ENCODE results near the gene DHX9. TPM values are rescaled to one million over a fixed set of nuclear protein-coding genes. Genes with fewer than 3 reads are reported as not detected.

DHX9 gene
- total RNA-seq, 1 experiment from 2014 or later: 218 TPM

DNA sequence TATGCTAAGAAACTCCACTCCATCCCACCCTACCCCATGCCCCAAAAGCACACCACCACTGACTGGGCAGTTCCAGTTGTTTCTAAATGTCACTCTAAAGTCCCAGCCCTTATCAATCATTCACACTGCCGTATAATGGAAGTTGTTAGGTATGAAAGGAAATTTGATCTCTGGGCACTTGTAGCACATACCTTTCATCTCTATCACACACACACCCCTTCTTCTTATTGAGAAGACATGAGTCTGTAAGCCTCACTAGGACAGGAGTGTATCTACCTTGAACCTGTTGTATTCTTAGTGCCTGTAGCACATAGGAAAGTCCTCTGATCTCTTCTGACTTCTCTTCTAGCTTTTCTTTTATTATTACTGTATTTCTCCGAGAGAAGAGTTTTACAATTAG is 22.3 kb upstream of the DHX9 start:
- CTCF ChIA-PET: no interaction called here
- H3K27ac Mint-ChIP-seq (ENCODE audit: unreplicated experiment): no peak overlapping the region

GRCh38 chr1:182817802-182818201 is 21.3 kb upstream of the DHX9 start:
- ChIA-PET POLR2A (no interaction called here), CTCF (no interaction called here)
- Histone ChIP-seq H3K4me3 (ENCODE audit: low read depth, low read length) (no peak overlapping the region), H3K9me3 (no peaks in the 10 kb centered on the region; the same call in 1 of the 2 replicates), H3K4me1 (0 out of 2 replicates have a peak, but pooled peaks cover 3% of the 10 kb centered on the region), H3K36me3 (ENCODE audit: control insufficient read depth, insufficient read depth, low read length) (no peaks in the 10 kb centered on the region), H3K27me3 (replicated peaks; ENCODE audit: control insufficient read depth, insufficient read depth, low read length) (no peaks in the 10 kb centered on the region)
- no TSS peak for BruUV-seq (replicated peaks)
- intact Hi-C loops (cut with micrococcal nuclease; ENCODE audit: unreplicated experiment): no loop called here
- no peak overlapping the region for H3K4me3 Mint-ChIP-seq (ENCODE audit: unreplicated experiment)
- TF ChIP-seq CTCF (IDR thresholded peaks at IDR 0.05; ENCODE audit: insufficient read depth in 1 of 2, low read depth in 1 of 2, low read length in 1 of 2, severe bottlenecking in 1 of 2, unreplicated experiment in 1 of 2): no peak
- H3K27me3 Mint-ChIP-seq (ENCODE audit: insufficient read depth, unreplicated experiment): no peaks in the 10 kb centered on the region
- no peak for DNase-seq
- H3K27ac Mint-ChIP-seq (ENCODE audit: unreplicated experiment): no peak overlapping the region
- H3K4me1 Mint-ChIP-seq (ENCODE audit: low read depth, unreplicated experiment): peaks cover 7% of the 10 kb centered on the region
- H3K36me3 Mint-ChIP-seq (ENCODE audit: insufficient read depth, unreplicated experiment): no peaks in the 10 kb centered on the region
- no peaks in the 10 kb centered on the region for H3K9me3 Mint-ChIP-seq (ENCODE audit: unreplicated experiment)

More for the DNA sequence above, 22.3 kb upstream of the DHX9 start:
- peaks cover 7% of the 10 kb centered on the region for H3K4me1 Mint-ChIP-seq (ENCODE audit: low read depth, unreplicated experiment)
- Histone ChIP-seq H3K4me3 (ENCODE audit: low read depth, low read length) (no peak overlapping the region), H3K9me3 (no peaks in the 10 kb centered on the region; the same call in 1 of the 2 replicates), H3K4me1 (0 out of 2 replicates have a peak, but pooled peaks cover 3% of the 10 kb centered on the region), H3K36me3 (ENCODE audit: control insufficient read depth, insufficient read depth, low read length) (no peaks in the 10 kb centered on the region), H3K27me3 (replicated peaks; ENCODE audit: control insufficient read depth, insufficient read depth, low read length) (no peaks in the 10 kb centered on the region)
- no peak for DNase-seq
- no peaks in the 10 kb centered on the region for H3K27me3 Mint-ChIP-seq (ENCODE audit: insufficient read depth, unreplicated experiment)
- no peak overlapping the region for H3K4me3 Mint-ChIP-seq (ENCODE audit: unreplicated experiment)
- TF ChIP-seq CTCF (IDR thresholded peaks at IDR 0.05; ENCODE audit: insufficient read depth in 1 of 2, low read depth in 1 of 2, low read length in 1 of 2, severe bottlenecking in 1 of 2, unreplicated experiment in 1 of 2): no peak
- intact Hi-C loops (cut with micrococcal nuclease; ENCODE audit: unreplicated experiment): no loop called here
- POLR2A ChIA-PET: no interaction called here
- no peaks in the 10 kb centered on the region for H3K9me3 Mint-ChIP-seq (ENCODE audit: unreplicated experiment)
- BruUV-seq (replicated peaks): no TSS peak
- no peaks in the 10 kb centered on the region for H3K36me3 Mint-ChIP-seq (ENCODE audit: insufficient read depth, unreplicated experiment)

DNA sequence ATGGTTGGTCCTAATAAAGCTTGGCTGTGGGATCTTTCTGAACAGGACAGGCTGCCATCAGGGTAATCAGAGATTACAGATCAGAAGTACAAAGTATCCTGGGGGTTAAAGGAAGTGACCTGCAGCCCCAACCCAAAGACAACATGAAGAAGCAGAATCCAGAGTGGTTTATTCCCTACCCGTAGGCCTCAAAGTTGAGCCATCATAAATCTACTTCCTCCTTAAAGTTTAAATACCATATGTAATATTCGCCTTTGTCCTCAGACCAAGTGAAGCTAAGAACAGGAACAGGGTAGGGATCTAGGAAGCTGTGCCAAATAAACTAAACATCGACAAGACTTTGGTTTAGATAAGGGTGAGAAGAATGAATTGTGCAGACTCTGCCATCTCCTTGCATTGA is 15.9 kb upstream of the DHX9 start:
- Histone ChIP-seq H3K4me3 (ENCODE audit: low read depth, low read length) (no peak overlapping the region), H3K4me1 (no peaks in the 10 kb centered on the region), H3K36me3 (ENCODE audit: control insufficient read depth, insufficient read depth, low read length) (no peaks in the 10 kb centered on the region), H3K27me3 (replicated peaks; ENCODE audit: control insufficient read depth, insufficient read depth, low read length) (no peaks in the 10 kb centered on the region), H3K9me3 (no peaks in the 10 kb centered on the region; the same call in 1 of the 2 replicates)
- Mint-ChIP-seq H3K36me3 (ENCODE audit: insufficient read depth, unreplicated experiment) (no peaks in the 10 kb centered on the region), H3K9me3 (ENCODE audit: unreplicated experiment) (no peaks in the 10 kb centered on the region), H3K4me1 (ENCODE audit: low read depth, unreplicated experiment) (no peaks in the 10 kb centered on the region), H3K27ac (ENCODE audit: unreplicated experiment) (no peak overlapping the region), H3K4me3 (ENCODE audit: unreplicated experiment) (no peak overlapping the region), H3K27me3 (ENCODE audit: insufficient read depth, unreplicated experiment) (no peaks in the 10 kb centered on the region)
- TF ChIP-seq CTCF (IDR thresholded peaks at IDR 0.05; ENCODE audit: insufficient read depth in 1 of 2, low read depth in 1 of 2, low read length in 1 of 2, severe bottlenecking in 1 of 2, unreplicated experiment in 1 of 2): no peak
- POLR2A ChIA-PET: no interaction called here
- intact Hi-C loops (cut with micrococcal nuclease; ENCODE audit: unreplicated experiment): no loop called here
- DNase-seq: no peak
- BruUV-seq (replicated peaks): no TSS peak
- CTCF ChIA-PET: no interaction called here
